Stomach smooth muscle (tissue), 2 donors: ENCODE measurements around the gene TTC39C.

Source experiments
- H3K27ac ChIP-seq: one replicate; pipeline ENCODE4 v1.7.0; 2013; ENCODE audit warnings: mild to moderate bottlenecking, low read length, inconsistent platforms
- H3K27me3 ChIP-seq, 2 donors: one replicate each; pipeline ENCODE4 v1.7.0; 2013; ENCODE audit warnings: low read length in 2 of 2; ENCODE audit not compliant: insufficient read depth in 2 of 2, control insufficient read depth in 1 of 2
- H3K36me3 ChIP-seq, 2 donors: one replicate each; pipeline ENCODE4 v1.7.0; 2013; ENCODE audit warnings: low read length in 2 of 2; ENCODE audit not compliant: control insufficient read depth in 2 of 2, insufficient read depth in 2 of 2
- H3K4me1 ChIP-seq: one replicate; pipeline ENCODE4 v1.7.0; 2013; ENCODE audit warnings: low read length; ENCODE audit not compliant: control insufficient read depth, insufficient read depth
- H3K4me3 ChIP-seq, 2 donors: one replicate each; pipeline ENCODE4 v1.7.0; 2013; ENCODE audit warnings: low read length in 2 of 2
- H3K9ac ChIP-seq, 2 donors: one replicate each; pipeline ENCODE4 v1.7.0; 2013; ENCODE audit warnings: low read length in 2 of 2, mild to moderate bottlenecking in 1 of 2
- H3K9me3 ChIP-seq, 2 donors: one replicate each; pipeline ENCODE4 v1.7.0; 2013; ENCODE audit warnings: low read length in 2 of 2; ENCODE audit not compliant: control insufficient read depth in 2 of 2
- donor health status: healthy.
- donor health status: Pancreatic carcinoma.

TTC39C gene

GRCh38 chr18:24014062-24014985 lies at the start of gene TTC39C:
TSS of gene TTC39C (plus strand) at chr18:24014754. CDS start at chr18:24014872, 118 bp downstream.
- Histone ChIP-seq H3K27me3 (no peaks in the 10 kb centered on the region), H3K9me3 (no peaks in the 10 kb centered on the region), H3K27ac (peak within 1 kb of the TSS; percentile 6), H3K36me3 (no peaks in the 10 kb centered on the region), H3K4me3 (peak within 1 kb of the TSS; percentile 79 to 81), H3K9ac (peak within 1 kb of the TSS; percentile 60 to 69), H3K4me1 (peaks cover 11% of the 10 kb centered on the region)

GRCh38 chr18:23966909-23967308 lies 47.6 kb upstream of the TTC39C start:
- H3K36me3 ChIP-seq = no peaks in the 10 kb centered on the region
- H3K9ac ChIP-seq = no peak overlapping the region
- H3K4me3 ChIP-seq = no peak overlapping the region
- H3K9me3 ChIP-seq = no peaks in the 10 kb centered on the region
- H3K27ac ChIP-seq = no peak overlapping the region
- no peaks in the 10 kb centered on the region for H3K27me3 ChIP-seq
- peaks cover 3% of the 10 kb centered on the region for H3K4me1 ChIP-seq

- H3K9me3 ChIP-seq = no peaks in the 10 kb centered on the region
- no peaks in the 10 kb centered on the region for H3K36me3 ChIP-seq
- peaks cover 3% of the 10 kb centered on the region for H3K4me1 ChIP-seq
- H3K9ac ChIP-seq = no peak overlapping the region
- no peak overlapping the region for H3K4me3 ChIP-seq
- no peaks in the 10 kb centered on the region for H3K27me3 ChIP-seq
- H3K27ac ChIP-seq = no peak overlapping the region
Measured at GRCh38 chr18:23967321-23968089, 47.0 kb upstream of the TTC39C start.

GRCh38 chr18:23968638-23969604 lies 45.6 kb upstream of the TTC39C start:
- Histone ChIP-seq H3K27ac (no peak overlapping the region), H3K4me1 (peaks cover 3% of the 10 kb centered on the region), H3K27me3 (no peaks in the 10 kb centered on the region), H3K36me3 (no peaks in the 10 kb centered on the region), H3K9me3 (no peaks in the 10 kb centered on the region), H3K4me3 (no peak overlapping the region), H3K9ac (no peak overlapping the region)

GRCh38 chr18:23969664-23970063 lies 44.9 kb upstream of the TTC39C start:
- Histone ChIP-seq H3K9ac (no peak overlapping the region), H3K27me3 (no peaks in the 10 kb centered on the region), H3K36me3 (no peaks in the 10 kb centered on the region), H3K27ac (no peak overlapping the region), H3K4me3 (no peak overlapping the region), H3K4me1 (peaks cover 3% of the 10 kb centered on the region), H3K9me3 (no peaks in the 10 kb centered on the region)

GRCh38 chr18:23970161-23971096 lies 44.1 kb upstream of the TTC39C start:
- no peak overlapping the region for H3K4me3 ChIP-seq
- no peak overlapping the region for H3K9ac ChIP-seq
- no peaks in the 10 kb centered on the region for H3K9me3 ChIP-seq
- no peaks in the 10 kb centered on the region for H3K36me3 ChIP-seq
- H3K4me1 ChIP-seq = peaks cover 3% of the 10 kb centered on the region
- H3K27me3 ChIP-seq = no peaks in the 10 kb centered on the region
- no peak overlapping the region for H3K27ac ChIP-seq

GRCh38 chr18:23971097-23971440 lies 43.5 kb upstream of the TTC39C start:
- H3K4me1 ChIP-seq = no peaks in the 10 kb centered on the region
- no peaks in the 10 kb centered on the region for H3K36me3 ChIP-seq
- H3K27me3 ChIP-seq = no peaks in the 10 kb centered on the region
- no peak overlapping the region for H3K27ac ChIP-seq
- H3K9me3 ChIP-seq = no peaks in the 10 kb centered on the region
- H3K9ac ChIP-seq = no peak overlapping the region
- no peak overlapping the region for H3K4me3 ChIP-seq

GRCh38 chr18:23971666-23972230 lies 42.8 kb upstream of the TTC39C start:
- Histone ChIP-seq H3K9me3 (no peaks in the 10 kb centered on the region), H3K4me1 (no peaks in the 10 kb centered on the region), H3K27ac (no peak overlapping the region), H3K4me3 (no peak overlapping the region), H3K9ac (no peak overlapping the region), H3K27me3 (no peaks in the 10 kb centered on the region), H3K36me3 (no peaks in the 10 kb centered on the region)

GRCh38 chr18:23972453-23972852 lies 42.1 kb upstream of the TTC39C start:
- Histone ChIP-seq H3K36me3 (no peaks in the 10 kb centered on the region), H3K27ac (no peak overlapping the region)

More at GRCh38 chr18:23972453-23972852, 42.1 kb upstream of the TTC39C start:
- Histone ChIP-seq H3K9me3 (no peaks in the 10 kb centered on the region), H3K27me3 (no peaks in the 10 kb centered on the region), H3K9ac (no peak overlapping the region), H3K4me1 (no peaks in the 10 kb centered on the region), H3K4me3 (no peak overlapping the region)
